HepG2 (cell line): ENCODE data around the gene ANKRD44. TPM values are rescaled to one million over a fixed set of nuclear protein-coding genes. Genes with fewer than 3 reads are reported as not detected.

Experiments used
- ATAC-seq: fragments of 200-7000 bp; cut with Tn5 transposase; 3 replicates; pipeline ENCODE4 v1.9.1; 2020; ENCODE audit warnings: mild to moderate bottlenecking, moderate library complexity
- BruUV-seq: library from RNA; stranded (reverse); fragments of 400-500 nt; replicated peaks from 2 replicates; lab custom pipeline; 2021; lab: Mats Ljungman, UMichigan
- CTCF ChIA-PET: fragments of 300-600 bp; formaldehyde crosslinking; extraction: SDS; loops from one replicate; lab custom pipeline; 2021; ENCODE audit warnings: low total read pairs, inconsistent platforms, low intra/inter-chr PET ratio; lab: Yijun Ruan, JAX
- POLR2A ChIA-PET: fragments of 350-600 bp; sonication (Branson Sonifier 250); formaldehyde crosslinking; loops from one replicate; lab custom pipeline; 2020; ENCODE audit warnings: antibody characterized with exemption, inconsistent platforms; lab: Yijun Ruan, JAX
- DNase-seq: peaks from one replicate; pipeline ENCODE4 v3.0.0-alpha.2; 2015; ENCODE audit warnings: low spot score
- FAIRE-seq: peaks from 3 replicates; lab custom pipeline; 2011; peaks lifted over from hg19 to GRCh38; lab: Jason Lieb, UNC
- H2AFZ ChIP-seq: one replicate; pipeline ENCODE4 v1.6.1; 2011; ENCODE audit warnings: low read length, inconsistent platforms
- H3K27ac ChIP-seq: fragments of 300-600 bp; 3 replicates; pipeline ENCODE4 v1.8.0; 2011; ENCODE audit warnings: mixed run types, mild to moderate bottlenecking, mixed read lengths, low read length, inconsistent platforms; ENCODE audit not compliant: insufficient read depth; ENCODE audit errors: extremely low read length
- H3K27me3 ChIP-seq, 2 experiments: fragments of 200-600 bp in 1 of 2; 2 replicates in 1 of 2; 3 replicates in 1 of 2; pipeline versions ENCODE4 v1.6.0 to v1.8.0; 2011; ENCODE audit warnings: low read length in 2 of 2, mild to moderate bottlenecking in 2 of 2, moderate library complexity in 2 of 2, inconsistent platforms in 1 of 2; ENCODE audit not compliant: insufficient read depth in 2 of 2, control insufficient read depth in 1 of 2
- H3K36me3 ChIP-seq, 2 experiments: fragments of 200-600 bp in 1 of 2; replicated peaks in 1 of 2; 2 replicates in 1 of 2; 3 replicates in 1 of 2; pipeline versions ENCODE4 v1.5.1 to v1.8.0; 2011; ENCODE audit warnings: low read length in 2 of 2, inconsistent platforms in 1 of 2; ENCODE audit not compliant: insufficient read depth in 2 of 2, control insufficient read depth in 1 of 2
- H3K4me1 ChIP-seq: 2 replicates; pipeline ENCODE4 v1.5.1; 2012; ENCODE audit warnings: low read length, inconsistent platforms; ENCODE audit not compliant: insufficient read depth
- H3K4me2 ChIP-seq: 2 replicates; pipeline ENCODE4 v1.6.0; 2011; ENCODE audit warnings: low read depth, low read length, inconsistent platforms
- H3K4me3 ChIP-seq, 3 experiments: fragments of 200-600 bp in 1 of 3; sonication (generic), shearing (Covaris generic) in 1 of 3; replicated peaks in 1 of 3; 2 replicates each; pipeline ENCODE4 v1.5.1; 2011 to 2016; ENCODE audit warnings: low read length in 3 of 3, inconsistent platforms in 2 of 3, low read depth in 2 of 3, mild to moderate bottlenecking in 2 of 3, control low read depth in 1 of 3, mixed read lengths in 1 of 3; ENCODE audit not compliant: insufficient read depth in 1 of 3
- H3K79me2 ChIP-seq: one replicate; pipeline ENCODE4 v1.6.1; 2011; ENCODE audit warnings: low read length, inconsistent platforms; ENCODE audit not compliant: insufficient read depth
- H3K9ac ChIP-seq: 2 replicates; pipeline ENCODE4 v1.6.0; 2011; ENCODE audit warnings: mild to moderate bottlenecking, low read depth, low read length, inconsistent platforms; ENCODE audit not compliant: insufficient read depth
- H3K9me3 ChIP-seq: 2 replicates; pipeline ENCODE4 v1.5.1; 2012; ENCODE audit warnings: mild to moderate bottlenecking, low read length
- H4K20me1 ChIP-seq: 2 replicates; pipeline ENCODE4 v1.6.0; 2011; ENCODE audit warnings: inconsistent platforms, mild to moderate bottlenecking, low read length, moderate library complexity; ENCODE audit not compliant: insufficient read depth
- BCLAF1 ChIP-seq: fragments of 450-650 bp; IDR thresholded peaks from 2 replicates; pipeline ENCODE4 v1.6.1; 2017; ENCODE audit warnings: mild to moderate bottlenecking
- ELF3 ChIP-seq: IDR thresholded peaks from 2 replicates; pipeline ENCODE4 v1.6.1; 2016; ENCODE audit warnings: missing genetic modification reagents, missing compliant biosample characterization
- RXRB ChIP-seq: IDR thresholded peaks from 2 replicates; pipeline ENCODE4 v1.6.1; 2016; ENCODE audit warnings: borderline replicate concordance, missing genetic modification reagents, missing compliant biosample characterization
- ZSCAN21 ChIP-seq: sonication (generic); formaldehyde crosslinking; IDR thresholded peaks from 2 replicates; pipeline ENCODE4 v1.8.0; 2022; ENCODE audit warnings: mild to moderate bottlenecking, missing genetic modification reagents, moderate library complexity, borderline replicate concordance
- WGBS: methylation state at CpG from one replicate; pipeline ENCODE4 v1.1.6; 2017; ENCODE audit warnings: low lambda C conversion rate; 5-methylcytosine and 5-hydroxymethylcytosine counted together
- in situ Hi-C: cut with HindIII; loops from 2 replicates; pipeline ENCODE4 v1.10.0; 2017; ENCODE audit warnings: low pct_unique_long_range_greater_than_20kb; ENCODE audit not compliant: extremely low pct_ligation_motif_present
- intact Hi-C: fragments of 100-400 bp; cut with micrococcal nuclease; formaldehyde crosslinking; loops from one replicate; pipeline ENCODE4 v1.10.0; 2022; ENCODE audit not compliant: unreplicated experiment
- polyA plus RNA-seq, 8 experiments: library from polyadenylated mRNA; depleted of rRNA in 3 of 8; stranded (reverse) in 7 of 8; unstranded in 1 of 8; fragments of >200 nt; fragmentation: Illumina TruSeq in 4 of 8; extraction: Trizol in 4 of 8; gene quantifications; 2 replicates each; pipeline versions ENCODE4 v1.2.1 to v1.2.3, GENCODE V29; 2011 to 2016; ENCODE audit warnings: low read depth in 4 of 8, missing spikeins in 1 of 8, mixed read lengths in 1 of 8; ENCODE audit not compliant: insufficient read depth in 1 of 8
- total RNA-seq, 5 experiments: library from RNA; depleted of rRNA; stranded (reverse); fragments of >200 nt; fragmentation: Illumina TruSeq; extraction: Trizol; gene quantifications; 2 replicates each; pipeline ENCODE4 v1.2.3, GENCODE V29; 2016; ENCODE audit warnings: low read depth in 1 of 5
- TF ChIP-seq, protein P1 (sequence below): sonication (generic); formaldehyde crosslinking; IDR thresholded peaks from 2 replicates; pipeline ENCODE4 v1.4.0; 2020; ENCODE audit warnings: mild to moderate bottlenecking, missing genetic modification reagents, borderline replicate concordance
- TF ChIP-seq, protein P2 (sequence below): sonication (generic); formaldehyde crosslinking; IDR thresholded peaks from 2 replicates; pipeline ENCODE4 v1.8.1; 2023; ENCODE audit warnings: mild to moderate bottlenecking, missing genetic modification reagents

ANKRD44 gene
- total and polyA plus RNA-seq, 2 of the 13 experiments (the other 11 are each of a cell fraction or from before 2014, with no cell fraction given), result 0.04 to 0.11 TPM

DNA sequence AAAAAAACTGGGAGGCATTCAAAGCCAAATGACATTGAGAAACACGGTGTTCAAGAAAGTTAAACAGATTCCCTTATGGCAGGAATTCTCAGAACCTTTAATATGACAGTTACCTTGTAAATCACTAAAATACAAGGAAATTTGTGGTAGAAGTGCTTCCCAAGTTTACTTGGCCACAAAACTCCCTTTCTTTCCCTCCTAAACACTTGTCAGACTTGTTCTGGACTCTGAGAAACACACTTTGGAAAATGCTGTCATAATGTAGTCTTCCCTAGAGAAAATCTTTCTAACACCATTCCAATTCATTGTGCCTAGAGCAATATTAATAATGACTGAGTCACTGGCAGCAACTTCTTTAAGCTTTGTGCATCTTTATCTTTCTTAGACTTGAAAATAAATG lies 140.4 kb downstream of the ANKRD44 start:
- TF ChIP-seq, protein P1, sequence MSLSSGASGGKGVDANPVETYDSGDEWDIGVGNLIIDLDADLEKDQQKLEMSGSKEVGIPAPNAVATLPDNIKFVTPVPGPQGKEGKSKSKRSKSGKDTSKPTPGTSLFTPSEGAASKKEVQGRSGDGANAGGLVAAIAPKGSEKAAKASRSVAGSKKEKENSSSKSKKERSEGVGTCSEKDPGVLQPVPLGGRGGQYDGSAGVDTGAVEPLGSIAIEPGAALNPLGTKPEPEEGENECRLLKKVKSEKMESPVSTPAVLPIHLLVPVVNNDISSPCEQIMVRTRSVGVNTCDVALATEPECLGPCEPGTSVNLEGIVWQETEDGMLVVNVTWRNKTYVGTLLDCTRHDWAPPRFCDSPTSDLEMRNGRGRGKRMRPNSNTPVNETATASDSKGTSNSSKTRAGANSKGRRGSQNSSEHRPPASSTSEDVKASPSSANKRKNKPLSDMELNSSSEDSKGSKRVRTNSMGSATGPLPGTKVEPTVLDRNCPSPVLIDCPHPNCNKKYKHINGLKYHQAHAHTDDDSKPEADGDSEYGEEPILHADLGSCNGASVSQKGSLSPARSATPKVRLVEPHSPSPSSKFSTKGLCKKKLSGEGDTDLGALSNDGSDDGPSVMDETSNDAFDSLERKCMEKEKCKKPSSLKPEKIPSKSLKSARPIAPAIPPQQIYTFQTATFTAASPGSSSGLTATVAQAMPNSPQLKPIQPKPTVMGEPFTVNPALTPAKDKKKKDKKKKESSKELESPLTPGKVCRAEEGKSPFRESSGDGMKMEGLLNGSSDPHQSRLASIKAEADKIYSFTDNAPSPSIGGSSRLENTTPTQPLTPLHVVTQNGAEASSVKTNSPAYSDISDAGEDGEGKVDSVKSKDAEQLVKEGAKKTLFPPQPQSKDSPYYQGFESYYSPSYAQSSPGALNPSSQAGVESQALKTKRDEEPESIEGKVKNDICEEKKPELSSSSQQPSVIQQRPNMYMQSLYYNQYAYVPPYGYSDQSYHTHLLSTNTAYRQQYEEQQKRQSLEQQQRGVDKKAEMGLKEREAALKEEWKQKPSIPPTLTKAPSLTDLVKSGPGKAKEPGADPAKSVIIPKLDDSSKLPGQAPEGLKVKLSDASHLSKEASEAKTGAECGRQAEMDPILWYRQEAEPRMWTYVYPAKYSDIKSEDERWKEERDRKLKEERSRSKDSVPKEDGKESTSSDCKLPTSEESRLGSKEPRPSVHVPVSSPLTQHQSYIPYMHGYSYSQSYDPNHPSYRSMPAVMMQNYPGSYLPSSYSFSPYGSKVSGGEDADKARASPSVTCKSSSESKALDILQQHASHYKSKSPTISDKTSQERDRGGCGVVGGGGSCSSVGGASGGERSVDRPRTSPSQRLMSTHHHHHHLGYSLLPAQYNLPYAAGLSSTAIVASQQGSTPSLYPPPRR (CRISPR knock-in tag), result no peak
- TF ChIP-seq ELF3, result no peak
- TF ChIP-seq, protein P2, sequence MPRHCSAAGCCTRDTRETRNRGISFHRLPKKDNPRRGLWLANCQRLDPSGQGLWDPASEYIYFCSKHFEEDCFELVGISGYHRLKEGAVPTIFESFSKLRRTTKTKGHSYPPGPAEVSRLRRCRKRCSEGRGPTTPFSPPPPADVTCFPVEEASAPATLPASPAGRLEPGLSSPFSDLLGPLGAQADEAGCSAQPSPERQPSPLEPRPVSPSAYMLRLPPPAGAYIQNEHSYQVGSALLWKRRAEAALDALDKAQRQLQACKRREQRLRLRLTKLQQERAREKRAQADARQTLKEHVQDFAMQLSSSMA (CRISPR knock-in tag), result no peak
- no peak for TF ChIP-seq ZSCAN21
- TF ChIP-seq BCLAF1, result no peak
- TF ChIP-seq RXRB, result no peak
- POLR2A ChIA-PET, result no interaction called here
- no peak overlapping the region for H3K4me2 ChIP-seq
- WGBS, result 0% methylated on average over 1 of the region's 1 CpG
- ATAC-seq (no peak), DNase-seq (no peak), FAIRE-seq (no peak)
- H3K4me3 ChIP-seq, result no peak overlapping the region
- intact Hi-C loops (no loop called here), in situ Hi-C loops (no loop called here)
- H3K9ac ChIP-seq, result no peak overlapping the region
- no peak overlapping the region for H2AFZ ChIP-seq
- no peaks in the 10 kb centered on the region for H3K4me1 ChIP-seq
- H3K27ac ChIP-seq, result no peak overlapping the region
- CTCF ChIA-PET, result interaction anchor here (3.3 kb wide), 1 partner anchor 57 kb away, joined by 15 read pairs; no protein-coding TSS in a partner anchor
- no TSS peak for BruUV-seq
- no peaks in the 10 kb centered on the region for H3K36me3 ChIP-seq
- H3K9me3 ChIP-seq, result no peaks in the 10 kb centered on the region
- H3K27me3 ChIP-seq, result peaks cover 0 to 1% of the 10 kb centered on the region in 2 experiments; a peak in 1 of 5 replicates
- no peaks in the 10 kb centered on the region for H4K20me1 ChIP-seq
- H3K79me2 ChIP-seq, result no peaks in the 10 kb centered on the region
